ENCODE measurements around the gene RRN3.

DNA sequence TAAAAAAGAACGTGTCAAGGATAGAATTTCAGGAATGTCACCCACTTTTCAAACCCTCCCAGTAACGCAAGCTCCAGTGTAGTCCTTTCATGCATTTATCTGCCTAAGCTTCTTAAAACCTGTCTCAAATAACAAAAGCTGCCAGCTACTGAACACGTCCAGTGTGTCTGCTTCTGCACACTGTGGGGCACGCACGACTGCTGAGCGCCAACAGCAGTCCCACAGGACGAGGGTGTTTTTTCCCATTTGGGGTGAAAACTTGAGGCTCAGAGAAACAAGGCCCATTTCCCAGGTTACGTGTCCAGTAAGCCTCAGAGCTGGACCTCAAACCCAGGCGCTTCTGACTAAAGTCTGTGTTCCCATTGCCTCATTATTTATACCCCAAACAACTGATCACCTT lies 55.4 kb downstream of the RRN3 start:
- TF ChIP-seq, protein P1, sequence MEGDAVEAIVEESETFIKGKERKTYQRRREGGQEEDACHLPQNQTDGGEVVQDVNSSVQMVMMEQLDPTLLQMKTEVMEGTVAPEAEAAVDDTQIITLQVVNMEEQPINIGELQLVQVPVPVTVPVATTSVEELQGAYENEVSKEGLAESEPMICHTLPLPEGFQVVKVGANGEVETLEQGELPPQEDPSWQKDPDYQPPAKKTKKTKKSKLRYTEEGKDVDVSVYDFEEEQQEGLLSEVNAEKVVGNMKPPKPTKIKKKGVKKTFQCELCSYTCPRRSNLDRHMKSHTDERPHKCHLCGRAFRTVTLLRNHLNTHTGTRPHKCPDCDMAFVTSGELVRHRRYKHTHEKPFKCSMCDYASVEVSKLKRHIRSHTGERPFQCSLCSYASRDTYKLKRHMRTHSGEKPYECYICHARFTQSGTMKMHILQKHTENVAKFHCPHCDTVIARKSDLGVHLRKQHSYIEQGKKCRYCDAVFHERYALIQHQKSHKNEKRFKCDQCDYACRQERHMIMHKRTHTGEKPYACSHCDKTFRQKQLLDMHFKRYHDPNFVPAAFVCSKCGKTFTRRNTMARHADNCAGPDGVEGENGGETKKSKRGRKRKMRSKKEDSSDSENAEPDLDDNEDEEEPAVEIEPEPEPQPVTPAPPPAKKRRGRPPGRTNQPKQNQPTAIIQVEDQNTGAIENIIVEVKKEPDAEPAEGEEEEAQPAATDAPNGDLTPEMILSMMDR (IDR thresholded peaks at IDR 0.05), result no peak
- TF ChIP-seq POLR2A (IDR thresholded peaks at IDR 0.05), result no peak
- no peak for TF ChIP-seq EP300 (IDR thresholded peaks at IDR 0.05)

All from ovary (tissue), 3 donors.